GM10248 (cell line): Measurements from ENCODE around the gene AHNAK.

ENCODE experiments used
- CTCF ChIA-PET: fragments of 300-600 bp; sonication (Branson Sonifier 250); formaldehyde crosslinking; extraction: SDS; loops from one replicate; lab custom pipeline; 2021; ENCODE audit warnings: antibody characterized with exemption; lab: Yijun Ruan, JAX
- POLR2A ChIA-PET: fragments of 350-650 bp; sonication (Branson Sonifier 250); formaldehyde crosslinking; extraction: SDS; loops from one replicate; lab custom pipeline; 2020; ENCODE audit warnings: antibody characterized with exemption; lab: Yijun Ruan, JAX
- DNase-seq: peaks from one replicate; pipeline ENCODE4 v3.0.0; 2012; ENCODE audit errors: extremely low spot score
- TF ChIP-seq, protein P1 (sequence below): IDR thresholded peaks from 2 replicates; pipeline ENCODE4 v1.5.1; 2012; ENCODE audit warnings: mild to moderate bottlenecking, low read depth; ENCODE audit errors: extremely low read depth, missing control alignments, control extremely low read depth

Gene AHNAK

DNA sequence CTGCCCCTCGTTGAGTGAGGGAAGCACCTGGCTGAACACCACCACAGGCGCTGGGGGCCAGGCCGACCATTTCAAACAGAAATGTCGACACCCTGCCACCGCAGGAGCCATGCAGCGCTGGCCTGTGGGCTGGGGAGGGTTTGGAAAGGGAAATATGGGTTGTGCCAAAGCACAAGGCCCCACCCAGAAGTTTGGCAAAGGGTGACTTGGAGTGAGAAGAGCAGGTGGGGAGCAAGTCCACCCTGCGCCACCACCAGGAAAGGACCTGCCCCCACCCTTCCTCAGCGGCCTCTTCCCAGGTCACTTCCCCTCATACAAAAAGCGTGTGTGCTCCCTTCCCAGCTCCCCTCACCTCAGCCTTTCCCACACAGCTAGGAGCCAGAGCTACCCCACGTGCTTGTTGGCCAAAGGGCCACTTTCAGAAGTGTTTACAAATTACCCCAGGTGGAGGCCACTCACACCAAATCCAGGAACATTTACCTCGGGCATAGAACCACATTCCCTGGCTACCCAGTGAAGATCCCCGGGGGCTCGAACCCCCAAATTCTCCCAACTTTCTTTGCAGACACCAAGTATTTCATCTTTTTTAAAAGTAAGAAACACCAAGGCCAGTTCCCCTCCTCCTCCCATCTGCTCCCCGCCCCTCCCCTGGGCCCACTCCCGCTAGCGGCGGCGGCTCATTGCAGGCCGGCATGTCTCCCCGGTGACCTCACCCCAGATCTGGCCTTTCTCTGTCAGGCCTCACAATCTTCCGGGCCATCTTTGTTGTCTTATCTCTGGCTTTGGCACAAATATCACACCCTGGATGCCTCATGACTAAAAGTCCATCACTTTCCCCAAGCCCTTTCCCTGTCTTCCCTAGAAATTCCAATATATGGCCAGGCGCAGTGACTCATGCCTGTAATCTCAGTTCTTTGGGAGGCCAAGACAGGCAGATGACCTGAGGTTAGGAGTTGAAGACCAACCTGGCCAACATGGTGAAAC lies 148.3 kb downstream of the AHNAK start:
- POLR2A ChIA-PET = no interaction called here
- DNase-seq = no peak
- TF ChIP-seq, protein P1, sequence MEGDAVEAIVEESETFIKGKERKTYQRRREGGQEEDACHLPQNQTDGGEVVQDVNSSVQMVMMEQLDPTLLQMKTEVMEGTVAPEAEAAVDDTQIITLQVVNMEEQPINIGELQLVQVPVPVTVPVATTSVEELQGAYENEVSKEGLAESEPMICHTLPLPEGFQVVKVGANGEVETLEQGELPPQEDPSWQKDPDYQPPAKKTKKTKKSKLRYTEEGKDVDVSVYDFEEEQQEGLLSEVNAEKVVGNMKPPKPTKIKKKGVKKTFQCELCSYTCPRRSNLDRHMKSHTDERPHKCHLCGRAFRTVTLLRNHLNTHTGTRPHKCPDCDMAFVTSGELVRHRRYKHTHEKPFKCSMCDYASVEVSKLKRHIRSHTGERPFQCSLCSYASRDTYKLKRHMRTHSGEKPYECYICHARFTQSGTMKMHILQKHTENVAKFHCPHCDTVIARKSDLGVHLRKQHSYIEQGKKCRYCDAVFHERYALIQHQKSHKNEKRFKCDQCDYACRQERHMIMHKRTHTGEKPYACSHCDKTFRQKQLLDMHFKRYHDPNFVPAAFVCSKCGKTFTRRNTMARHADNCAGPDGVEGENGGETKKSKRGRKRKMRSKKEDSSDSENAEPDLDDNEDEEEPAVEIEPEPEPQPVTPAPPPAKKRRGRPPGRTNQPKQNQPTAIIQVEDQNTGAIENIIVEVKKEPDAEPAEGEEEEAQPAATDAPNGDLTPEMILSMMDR = no peak
- CTCF ChIA-PET = interaction anchor here (1.2 to 3.9 kb wide), 3 partner anchors 26 to 163 kb away, joined by 3 to 18 read pairs (median 15); no protein-coding TSS in a partner anchor

DNA sequence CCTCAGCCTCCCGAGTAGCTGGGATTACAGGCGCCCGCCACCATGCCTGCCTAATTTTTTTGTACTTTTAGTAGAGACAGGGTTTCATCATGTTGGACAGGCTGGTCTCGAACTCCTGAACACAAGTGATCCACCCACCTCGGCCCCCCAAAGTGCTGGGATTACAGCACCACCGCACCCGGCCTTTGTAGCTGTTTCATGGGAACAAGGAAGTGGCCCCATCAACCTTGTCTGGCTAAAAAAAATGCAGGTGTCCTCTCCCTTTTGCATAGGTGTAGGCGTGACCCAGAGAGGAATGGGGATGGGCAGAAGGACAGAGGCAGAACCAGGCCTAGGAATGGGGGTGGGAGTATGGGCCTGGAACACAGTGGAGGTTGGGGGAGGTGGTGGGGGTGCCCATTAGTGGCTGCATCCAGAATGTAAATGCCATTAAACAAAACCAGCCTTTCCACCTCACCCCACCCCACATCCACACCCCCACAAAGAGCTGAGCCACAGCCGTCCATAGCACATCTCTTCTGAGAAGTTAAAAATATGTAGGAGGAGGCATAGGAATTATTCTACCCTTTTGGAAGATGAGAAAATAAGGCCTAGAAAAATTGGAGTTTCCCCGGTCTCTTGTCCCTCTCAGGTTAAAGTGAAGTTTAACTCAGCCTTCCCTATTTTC lies 150.6 kb downstream of the AHNAK start:
- TF ChIP-seq, protein P1 = no peak
- ChIA-PET POLR2A (no interaction called here), CTCF (interaction anchor here (0.8 to 4.9 kb wide), 16 partner anchors 8 to 376 kb away, joined by 3 to 34 read pairs (median 6); partner anchors contain the start of genes LRRN4CL and TAF6L)

DNA sequence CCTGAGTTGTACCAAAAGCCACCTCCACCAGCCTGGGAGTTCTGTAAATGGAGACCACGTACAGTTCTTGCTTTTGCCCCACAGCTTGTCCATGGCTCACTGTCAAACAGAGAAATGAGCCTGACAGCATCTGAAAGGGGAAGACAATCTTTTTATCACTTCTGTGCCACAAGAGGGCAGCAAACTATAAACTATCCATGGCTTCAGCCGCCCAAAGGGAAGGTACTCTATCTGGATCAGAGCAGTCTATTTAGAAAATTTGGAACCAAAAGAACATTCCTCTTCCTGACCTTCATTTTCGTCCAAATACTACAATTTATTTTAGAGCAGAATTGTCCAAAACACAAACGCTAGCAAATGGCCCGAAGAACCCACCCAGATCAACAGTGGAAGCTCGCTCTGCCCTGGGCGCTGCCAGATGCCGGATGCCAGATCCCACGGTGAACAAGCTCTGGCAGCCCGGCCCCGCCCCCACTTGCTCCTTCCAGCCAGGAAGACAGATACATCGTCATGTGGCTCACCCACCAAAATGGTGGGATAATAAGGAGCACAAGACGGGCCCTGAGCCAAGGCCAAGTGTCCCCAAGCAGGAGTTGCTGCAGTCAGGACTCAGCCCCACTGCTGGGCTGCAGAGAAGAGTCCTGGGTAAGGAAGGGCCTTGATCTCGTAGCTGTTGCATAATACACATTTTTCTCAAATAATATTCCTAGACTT lies 151.6 kb downstream of the AHNAK start:
- TF ChIP-seq, protein P1 = peak; percentile 64
- POLR2A ChIA-PET = no interaction called here
- CTCF ChIA-PET = interaction anchor here (0.7 to 4.9 kb wide), 30 partner anchors 9 to 422 kb away, joined by 3 to 34 read pairs (median 4); partner anchors contain the start of genes LRRN4CL and TAF6L
- peak; percentile 81 for DNase-seq

More for the DNA sequence above, 150.6 kb downstream of the AHNAK start:
- DNase-seq = no peak

DNA sequence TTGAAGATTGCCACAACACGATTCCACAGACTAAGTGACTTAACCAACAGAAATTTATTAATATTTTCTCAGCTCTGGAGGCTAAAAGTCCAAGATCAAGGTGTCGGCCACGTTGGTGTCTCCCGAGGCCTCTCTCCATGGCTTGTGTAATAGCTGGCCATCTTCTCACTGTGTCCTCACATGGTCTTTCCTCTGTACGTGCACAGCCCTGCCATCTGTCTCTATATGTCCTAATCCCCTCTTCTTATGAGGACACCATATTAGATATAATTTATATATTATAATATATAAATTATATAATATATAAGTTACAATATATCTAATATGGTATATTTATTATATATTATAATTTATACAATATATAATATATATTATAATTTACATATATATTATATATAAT lies 152.9 kb downstream of the AHNAK start:
- no peak for DNase-seq
- TF ChIP-seq, protein P1 = no peak
- CTCF ChIA-PET = interaction anchor here (0.8 to 4.9 kb wide), 8 partner anchors 10 to 627 kb away, joined by 3 to 34 read pairs (median 10); no protein-coding TSS in a partner anchor
- POLR2A ChIA-PET = no interaction called here

DNA sequence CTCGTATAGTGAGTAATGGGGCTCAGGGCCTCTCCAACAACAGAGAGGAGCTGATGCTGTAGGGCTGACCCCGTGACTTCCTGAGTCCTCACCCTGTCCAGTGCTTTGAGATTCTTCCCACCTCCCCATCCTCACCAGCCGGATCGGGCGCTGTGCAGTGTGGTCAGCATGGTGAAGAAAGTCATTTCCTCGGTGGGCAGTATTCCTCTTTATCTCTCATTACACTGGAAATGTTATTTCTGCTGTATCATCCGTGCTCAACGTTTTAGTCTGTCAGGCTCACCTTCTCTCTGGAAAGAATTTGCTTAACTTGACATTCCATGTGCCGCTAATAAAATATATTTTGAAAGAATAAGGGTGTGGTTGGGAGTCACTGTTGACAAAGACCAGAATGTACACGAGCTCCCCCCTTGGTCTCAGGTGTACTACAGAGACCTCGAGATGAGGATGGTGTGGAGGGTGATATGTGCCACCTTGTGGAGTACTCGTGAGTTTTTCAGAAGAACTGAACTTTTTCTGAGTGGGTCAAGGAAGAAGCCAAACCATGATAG lies 153.5 kb downstream of the AHNAK start:
- ChIA-PET POLR2A (interaction anchor here (0.7 kb wide), 1 partner anchor 525 kb away, joined by 4 read pairs; no protein-coding TSS in a partner anchor), CTCF (interaction anchor here (0.6 to 4.9 kb wide), 8 partner anchors 12 to 628 kb away, joined by 3 to 34 read pairs (median 3); no protein-coding TSS in a partner anchor)
- peak; percentile 30 for DNase-seq
- TF ChIP-seq, protein P1 = no peak
